Measurements from ENCODE around the gene ASNS.

The ASNS gene

DNA sequence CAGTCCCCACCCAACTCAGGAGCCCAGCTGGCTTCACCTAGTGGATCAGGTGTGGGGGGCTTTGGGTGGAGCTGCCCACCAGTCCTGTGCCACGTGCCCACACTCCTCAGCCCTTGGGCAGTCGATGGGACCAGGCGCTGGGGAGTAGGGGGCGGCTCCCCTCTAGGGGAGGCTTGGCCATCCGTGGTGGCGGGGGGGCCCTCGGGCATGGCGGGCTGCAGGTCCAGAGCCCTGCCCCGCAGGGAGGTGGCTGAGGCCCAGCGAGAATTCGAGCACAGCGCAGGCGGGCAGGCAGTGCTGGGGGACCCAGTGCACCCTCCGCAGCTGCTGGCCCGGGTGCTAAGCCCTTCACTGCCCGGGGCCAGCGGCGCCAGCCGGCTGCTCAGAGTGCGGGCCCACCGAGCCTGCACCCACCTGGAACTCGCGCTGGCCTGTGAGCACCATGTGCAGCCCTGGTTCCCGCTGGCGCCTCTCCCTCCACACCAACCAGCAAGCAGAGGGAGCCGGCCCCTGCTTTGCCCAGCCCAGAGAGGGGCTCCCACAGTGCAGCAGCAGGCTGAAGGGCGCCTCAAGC is 29.3 kb downstream of the ASNS start:
- no peak for DNase-seq

DNA sequence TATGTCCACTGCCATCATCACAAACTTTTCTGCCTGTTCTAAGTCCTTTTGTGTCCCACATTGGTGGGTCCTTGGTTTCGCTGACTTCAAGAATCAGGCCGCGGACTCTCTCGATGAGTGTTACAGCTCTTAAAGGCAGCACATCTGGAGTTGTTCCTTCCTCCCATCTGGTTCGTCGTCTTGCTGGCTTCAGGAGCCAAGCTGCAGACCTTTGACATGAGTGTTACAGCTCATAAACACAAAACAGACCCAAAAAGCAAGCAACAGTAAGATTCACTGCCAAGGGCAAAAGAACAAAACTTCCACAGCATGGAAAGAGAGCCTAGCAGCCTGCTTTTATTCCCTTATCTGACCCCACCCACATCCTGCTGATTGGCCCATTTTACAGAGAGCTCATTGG is 30.2 kb downstream of the ASNS start:
- DNase-seq, result no peak

DNA sequence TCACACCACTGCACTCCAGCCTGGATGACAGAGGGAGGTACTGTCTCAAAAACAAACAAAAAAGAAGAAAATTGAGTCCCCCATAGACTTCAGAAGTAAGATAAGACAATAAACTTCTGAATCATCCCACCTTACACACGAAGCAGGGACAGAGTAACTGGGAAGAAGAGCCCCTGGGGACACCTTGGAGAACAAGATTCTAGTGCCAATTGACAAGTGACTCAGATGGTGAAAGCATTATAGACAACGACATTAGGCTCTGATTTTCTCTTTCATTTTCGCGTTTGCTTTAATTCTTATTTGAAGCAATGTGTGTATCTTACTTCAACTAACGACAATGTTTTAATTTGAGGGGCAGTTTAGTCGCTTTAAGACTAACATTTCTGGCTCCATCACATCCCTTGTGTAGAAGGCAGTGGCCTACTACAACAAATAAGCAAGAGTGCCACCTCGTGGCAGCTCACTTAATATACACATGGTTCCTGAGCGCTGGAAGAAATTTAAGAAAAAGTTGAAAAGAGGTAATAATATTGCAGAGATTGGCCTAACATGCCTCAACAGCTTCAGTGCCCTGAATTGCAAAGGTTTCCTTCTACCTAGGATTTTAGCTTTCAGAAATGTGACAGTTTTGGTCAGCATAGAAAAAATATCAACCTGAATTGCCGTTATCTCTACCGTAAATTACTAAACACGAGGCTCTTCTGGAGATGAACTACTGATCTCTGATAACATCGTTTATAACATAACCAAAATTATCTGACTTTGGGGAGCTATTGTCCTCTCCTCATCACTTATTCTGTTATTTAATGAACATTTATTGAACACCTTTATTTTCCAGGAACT is 36.7 kb downstream of the ASNS start:
- peak; percentile 61 for DNase-seq

DNA sequence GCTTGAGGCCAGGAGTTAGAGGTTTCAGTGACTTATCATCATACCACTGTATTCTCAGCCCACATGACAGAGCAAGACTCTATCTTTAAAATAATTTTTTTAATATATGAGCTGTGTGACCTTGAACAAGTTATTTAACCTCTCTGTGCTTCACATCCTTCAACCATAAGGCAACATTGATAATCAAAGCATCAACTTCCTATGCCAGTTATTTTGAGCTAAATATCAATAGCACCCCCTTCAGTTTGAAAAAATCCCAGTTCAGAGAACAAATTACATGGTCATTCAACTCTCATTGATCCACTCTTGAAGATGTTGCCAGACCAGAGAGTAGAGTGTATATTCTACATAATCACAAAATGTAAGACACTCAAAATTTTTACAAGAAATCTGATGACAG is 53.0 kb downstream of the ASNS start:
- DNase-seq, result no peak

DNA sequence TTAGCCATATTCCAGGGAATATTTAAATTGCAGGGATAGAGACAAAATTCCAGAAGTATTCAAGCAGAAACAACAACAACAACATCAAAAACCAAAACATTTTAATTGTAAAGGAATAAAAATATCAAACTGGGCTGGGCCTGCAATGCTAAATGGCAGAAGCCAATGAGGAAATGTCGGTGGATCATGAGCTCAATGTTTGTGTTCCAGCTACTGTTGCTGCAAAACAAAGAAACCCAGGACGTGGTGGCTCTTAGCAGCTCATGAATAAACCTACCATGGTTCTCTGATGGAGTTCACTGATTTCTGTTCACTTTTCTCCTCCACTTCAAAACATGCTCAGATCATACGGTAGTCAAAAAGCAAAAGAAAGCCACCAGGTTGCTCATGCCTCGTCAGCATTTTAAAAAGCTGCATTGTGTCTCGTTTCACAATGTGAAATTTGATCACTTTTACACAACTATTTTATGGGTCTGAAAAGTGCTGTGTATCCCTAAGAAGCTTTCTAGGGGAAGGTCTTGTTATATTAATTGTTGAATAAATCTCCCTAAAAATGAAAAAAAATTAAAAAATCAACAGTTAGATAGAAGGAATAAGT is 54.0 kb downstream of the ASNS start:
- DNase-seq, result no peak
